LNCaP clone FGC (cell line): ENCODE results near the gene AIF1L.
"Not testable (repeated sequence)": the region's sequence is repeated elsewhere in the genome, so short reads cannot be mapped to it uniquely, and the experiment has no call there.

Experiments used
- DNase-seq: peaks from one replicate; pipeline ENCODE4 v3.0.0-alpha.2; 2011; ENCODE audit warnings: low read depth
- H3K4me3 ChIP-seq: 2 replicates; pipeline ENCODE4 v1.5.1; 2011; ENCODE audit warnings: mild to moderate bottlenecking, low read depth, low read length, control low read depth
- TF ChIP-seq, protein P1 (sequence below): IDR thresholded peaks from 2 replicates; pipeline ENCODE4 v1.5.1; 2012; ENCODE audit warnings: mild to moderate bottlenecking; ENCODE audit not compliant: control insufficient read depth, insufficient read depth; ENCODE audit errors: extremely low read depth

AIF1L gene

DNA sequence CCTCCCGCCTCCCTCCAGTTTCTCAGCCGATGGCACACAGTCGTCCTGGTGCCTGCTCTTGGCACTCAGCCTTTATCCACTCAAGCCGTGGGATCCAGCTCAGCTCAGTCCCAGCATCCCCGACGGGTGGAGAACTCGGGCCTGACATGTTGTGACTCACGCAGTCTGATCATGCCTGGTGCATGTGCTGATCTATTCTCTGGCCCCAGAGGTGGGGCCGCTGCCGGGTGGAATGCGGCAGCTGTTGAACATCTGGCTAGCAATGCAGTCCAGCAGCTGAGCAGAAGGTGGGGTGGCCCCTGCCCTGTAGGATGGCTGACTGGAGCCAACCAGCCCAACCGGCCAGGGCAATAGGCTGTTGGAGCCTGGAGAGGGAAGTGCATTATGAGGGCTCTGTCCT lies 1.7 kb upstream of the AIF1L start:
- TF ChIP-seq, protein P1, sequence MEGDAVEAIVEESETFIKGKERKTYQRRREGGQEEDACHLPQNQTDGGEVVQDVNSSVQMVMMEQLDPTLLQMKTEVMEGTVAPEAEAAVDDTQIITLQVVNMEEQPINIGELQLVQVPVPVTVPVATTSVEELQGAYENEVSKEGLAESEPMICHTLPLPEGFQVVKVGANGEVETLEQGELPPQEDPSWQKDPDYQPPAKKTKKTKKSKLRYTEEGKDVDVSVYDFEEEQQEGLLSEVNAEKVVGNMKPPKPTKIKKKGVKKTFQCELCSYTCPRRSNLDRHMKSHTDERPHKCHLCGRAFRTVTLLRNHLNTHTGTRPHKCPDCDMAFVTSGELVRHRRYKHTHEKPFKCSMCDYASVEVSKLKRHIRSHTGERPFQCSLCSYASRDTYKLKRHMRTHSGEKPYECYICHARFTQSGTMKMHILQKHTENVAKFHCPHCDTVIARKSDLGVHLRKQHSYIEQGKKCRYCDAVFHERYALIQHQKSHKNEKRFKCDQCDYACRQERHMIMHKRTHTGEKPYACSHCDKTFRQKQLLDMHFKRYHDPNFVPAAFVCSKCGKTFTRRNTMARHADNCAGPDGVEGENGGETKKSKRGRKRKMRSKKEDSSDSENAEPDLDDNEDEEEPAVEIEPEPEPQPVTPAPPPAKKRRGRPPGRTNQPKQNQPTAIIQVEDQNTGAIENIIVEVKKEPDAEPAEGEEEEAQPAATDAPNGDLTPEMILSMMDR, result no peak
- DNase-seq, result no peak
- no peak overlapping the region for H3K4me3 ChIP-seq

- TF ChIP-seq, protein P1, result no peak
- DNase-seq, result no peak
- peak overlapping the region; percentile 64 for H3K4me3 ChIP-seq
These were observed 564 bp upstream of the AIF1L start for GRCh38 chr9:131095666-131096268.

GRCh38 chr9:131097126-131097947 lies 1.0 kb downstream of the AIF1L start:
- peak overlapping the region; percentile 64 for H3K4me3 ChIP-seq

DNA sequence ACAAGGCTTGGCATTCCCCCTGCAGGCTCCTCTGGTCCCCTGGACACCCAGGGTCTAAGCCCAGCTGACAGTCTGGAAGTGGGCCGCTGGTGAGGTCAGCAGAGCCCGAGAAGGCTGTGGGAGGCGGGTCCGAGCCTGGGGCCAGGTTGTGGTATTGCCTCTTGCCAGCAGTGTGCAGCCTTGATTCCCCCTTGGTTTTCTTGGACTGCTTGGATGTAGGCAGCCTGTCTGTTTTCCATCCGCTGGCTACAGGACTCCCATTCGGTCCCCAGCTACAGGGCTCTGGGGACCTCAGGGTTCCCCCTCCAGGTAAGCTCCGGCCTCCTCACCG lies 1.6 kb downstream of the AIF1L start:
- TF ChIP-seq, protein P1, result no peak
- H3K4me3 ChIP-seq, result no peak overlapping the region
- no peak for DNase-seq

More at GRCh38 chr9:131097126-131097947, 1.0 kb downstream of the AIF1L start:
- no peak for DNase-seq
- TF ChIP-seq, protein P1, result no peak

DNA sequence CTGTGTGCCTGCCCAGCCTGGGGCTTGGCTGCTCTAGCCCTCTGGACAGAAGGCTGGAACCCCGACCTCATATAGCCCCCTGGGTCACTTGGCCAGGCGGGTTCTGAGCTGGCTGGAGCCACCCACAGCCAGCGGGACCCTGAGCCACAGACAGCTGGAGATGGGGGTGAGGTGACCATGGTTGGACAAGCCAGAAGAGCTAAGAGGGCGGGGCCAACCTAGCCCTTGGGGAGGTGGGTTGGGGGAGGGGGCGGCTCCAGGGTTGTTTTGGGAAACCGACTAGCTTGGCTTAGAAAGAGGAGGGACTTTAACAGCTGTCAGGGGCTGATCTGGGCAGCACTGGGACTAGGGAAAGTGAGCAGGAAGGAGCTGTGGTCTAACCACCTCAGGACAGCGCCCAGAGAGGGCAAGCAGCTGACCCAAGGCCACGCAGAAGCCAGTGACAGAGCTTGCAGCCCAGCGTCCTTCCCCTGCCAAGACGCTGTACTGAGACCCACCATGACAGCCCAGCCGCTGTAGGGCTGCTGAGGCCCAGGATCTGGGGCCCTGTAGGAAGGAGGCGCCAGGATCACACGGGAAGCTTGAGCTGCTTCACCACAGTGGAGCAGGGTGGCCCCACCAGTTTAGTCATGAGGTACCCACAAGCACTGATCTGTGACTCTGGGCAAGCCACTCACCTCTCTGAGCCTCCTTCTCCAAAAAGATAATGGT lies 2.2 kb downstream of the AIF1L start:
- no peak for DNase-seq
- no peak overlapping the region for H3K4me3 ChIP-seq
- TF ChIP-seq, protein P1, result no peak

DNA sequence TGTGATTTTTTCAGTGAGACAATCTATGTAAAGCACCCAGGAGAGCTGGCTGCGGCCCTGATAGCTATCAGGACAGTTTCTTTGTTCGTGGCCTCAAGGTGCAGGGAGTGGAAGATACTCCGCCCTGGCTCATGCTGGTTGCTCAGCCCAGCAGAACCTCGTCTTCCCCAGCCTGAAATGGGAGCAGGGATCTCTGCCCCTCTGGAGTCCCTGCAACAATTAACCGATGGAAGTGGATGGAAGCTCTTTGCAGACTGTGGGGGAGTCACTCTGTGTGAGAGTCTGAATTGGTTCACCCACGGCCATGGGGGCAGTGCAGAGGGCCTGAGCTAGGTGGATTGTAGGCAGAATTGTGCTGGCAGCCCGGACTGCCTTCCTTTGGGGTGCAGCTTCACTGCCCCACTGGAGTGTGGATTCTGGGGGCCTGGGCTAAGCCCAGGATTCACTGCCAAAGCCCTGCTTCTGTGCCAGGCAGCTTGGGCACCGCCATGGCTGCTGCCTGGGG lies 2.8 kb downstream of the AIF1L start:
- no peak overlapping the region for H3K4me3 ChIP-seq
- TF ChIP-seq, protein P1, result no peak
- DNase-seq, result no peak

DNA sequence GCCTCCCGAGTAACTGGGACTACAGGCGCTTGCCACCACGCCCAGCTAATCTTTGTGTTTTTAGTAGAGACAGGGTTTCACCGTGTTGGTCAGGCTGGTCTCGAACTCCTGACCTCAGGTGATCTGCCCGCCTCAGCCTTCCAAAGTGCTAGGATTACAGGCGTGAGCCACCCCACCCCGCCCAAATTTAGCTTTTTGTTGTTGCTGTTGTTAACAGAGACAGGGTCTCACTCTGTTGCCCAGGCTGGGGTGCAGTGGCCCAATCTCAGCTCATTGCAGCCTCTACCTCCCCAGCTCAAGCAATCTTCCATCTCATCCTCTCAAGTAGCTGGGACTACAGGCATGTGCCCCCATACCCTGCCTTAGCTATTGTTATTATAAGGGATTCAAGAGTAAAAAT lies 3.5 kb downstream of the AIF1L start:
- DNase-seq, H3K4me3 ChIP-seq: not testable (repeated sequence)
